Umbilical cord (tissue), 2 donors: ENCODE data around the gene SLC17A9. TPM values are rescaled to one million over a fixed set of nuclear protein-coding genes. Genes with fewer than 3 reads are reported as not detected.

Source experiments
- DNase-seq: peaks from one replicate; pipeline ENCODE4 v3.0.0-alpha.2; 2015; ENCODE audit warnings: low spot score
- total RNA-seq: library from RNA; depleted of rRNA; stranded (reverse); fragments of >200 nt; gene quantifications from one replicate; pipeline ENCODE4 v1.2.3, GENCODE V29; 2014; ENCODE audit warnings: low replicate concordance; ENCODE audit not compliant: insufficient read depth

SLC17A9 gene
- total RNA-seq, 1 donor from 2014 or later: 11.1 TPM

- DNase-seq: no peak
Observed at GRCh38 chr20:63002511-63002910, 50.0 kb downstream of the SLC17A9 start.

- no peak for DNase-seq
Observed at GRCh38 chr20:63003546-63003945, 51.0 kb downstream of the SLC17A9 start.

DNA sequence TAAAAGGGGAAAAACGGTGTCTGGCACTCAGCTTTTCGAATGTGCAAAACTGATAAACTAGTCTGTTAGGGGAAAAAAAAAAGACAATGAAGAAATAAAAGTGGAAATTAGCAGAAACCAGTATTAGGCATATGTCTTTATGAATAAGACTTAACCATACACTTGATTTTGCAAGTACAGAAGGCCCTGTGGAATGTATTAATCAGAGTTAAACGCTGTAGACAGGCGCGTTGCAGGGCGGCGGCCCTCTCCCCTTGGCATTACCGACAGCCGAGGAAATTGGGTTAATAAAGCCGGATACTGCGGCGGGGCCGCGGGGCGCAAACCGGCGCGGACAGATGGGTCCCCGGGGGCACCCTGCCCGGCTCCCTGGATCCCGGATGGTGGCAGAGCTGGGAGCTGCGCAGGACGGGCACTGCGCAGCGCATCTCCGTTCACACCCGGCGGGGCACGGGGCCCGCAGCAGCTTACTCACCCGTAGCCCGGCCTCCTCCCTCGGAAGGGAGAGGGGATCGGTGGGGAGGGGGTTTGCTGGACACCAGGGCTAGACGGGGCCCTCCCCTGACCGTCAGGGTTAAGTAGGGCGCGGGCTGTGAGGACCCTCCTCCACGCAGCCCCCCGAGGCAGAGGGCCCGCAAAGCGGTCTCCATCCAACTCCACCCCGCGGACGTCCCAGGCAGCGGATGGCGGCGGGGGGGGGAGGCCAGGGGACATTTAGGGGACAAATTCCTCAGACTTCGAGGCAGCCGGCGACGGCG lies 52.3 kb downstream of the SLC17A9 start:
- no peak for DNase-seq

- no peak for DNase-seq
Observed at GRCh38 chr20:63005365-63005861, 52.9 kb downstream of the SLC17A9 start.

DNA sequence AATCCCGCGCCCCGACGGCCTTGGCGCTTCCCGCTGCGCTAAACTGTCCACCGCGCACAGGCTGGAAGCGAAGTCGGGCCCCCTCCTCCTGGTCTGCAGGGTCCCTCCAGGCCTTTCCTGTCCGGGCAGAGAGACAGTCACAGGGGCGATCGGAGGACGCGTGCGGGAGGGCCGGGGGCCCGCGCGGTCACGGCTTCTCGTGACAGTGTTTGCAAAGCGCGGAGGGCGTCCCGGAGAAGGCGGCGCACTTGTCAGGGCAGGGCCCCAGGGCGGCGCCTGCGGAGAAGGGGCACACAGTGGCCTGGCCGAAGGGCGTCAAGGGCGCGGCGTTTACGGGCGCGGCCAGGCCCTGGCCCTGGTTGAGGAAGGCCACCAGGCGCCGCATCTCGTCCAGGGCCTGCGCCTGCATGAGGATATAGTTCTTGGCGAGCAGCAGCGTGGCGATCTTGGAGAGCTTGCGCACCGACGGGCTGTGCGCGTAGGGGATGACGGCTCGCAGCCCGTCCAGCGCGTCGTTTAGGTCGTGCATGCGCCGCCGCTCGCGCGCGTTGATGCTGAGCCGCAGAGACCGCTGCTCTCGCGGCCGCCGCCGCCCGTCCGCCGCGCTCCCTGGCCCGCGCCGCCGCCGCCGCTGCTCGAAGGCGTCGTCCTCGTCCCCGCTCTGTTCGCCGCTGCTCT lies 53.5 kb downstream of the SLC17A9 start:
- DNase-seq: no peak

DNA sequence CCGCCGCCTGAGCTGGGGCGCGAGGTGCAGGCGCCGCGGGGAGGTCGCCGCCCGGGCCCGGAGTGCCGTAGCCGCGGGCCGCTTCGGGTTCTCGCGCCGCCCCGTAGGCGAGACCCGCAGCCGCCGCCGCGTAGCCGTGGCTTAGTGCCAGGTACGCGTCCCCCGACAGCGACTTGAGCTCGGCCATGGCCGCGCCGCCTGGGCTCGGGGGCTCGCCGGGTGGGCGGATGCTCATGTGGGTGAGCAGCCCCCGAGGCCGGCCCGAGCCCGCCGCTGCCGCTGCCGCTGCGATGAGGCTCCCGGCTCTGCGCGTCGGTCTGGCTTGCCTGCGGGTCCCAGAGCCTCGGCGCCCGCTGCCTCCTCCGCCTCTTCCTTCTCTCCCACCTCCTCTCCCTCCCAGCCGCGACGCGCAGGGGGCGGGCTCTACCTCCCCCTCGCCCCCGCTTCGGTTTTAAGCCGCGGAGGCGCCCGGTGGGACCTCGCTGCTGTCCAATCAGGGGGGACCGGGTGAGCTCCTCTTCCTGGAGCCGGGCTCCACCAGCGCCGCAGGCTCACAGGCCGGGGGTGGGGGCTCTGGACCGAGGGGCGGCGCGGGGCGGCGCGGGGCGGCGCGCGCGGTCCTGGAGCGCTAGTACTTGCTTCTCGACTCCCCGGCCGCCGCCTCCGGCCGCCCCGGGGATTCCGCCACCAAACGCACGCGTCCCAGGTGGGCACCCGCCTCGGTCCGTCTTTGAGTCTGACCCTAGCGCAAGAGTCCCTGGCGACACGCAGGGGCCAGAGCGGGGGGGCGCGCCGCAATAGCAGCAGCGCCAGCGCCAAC lies 54.2 kb downstream of the SLC17A9 start, which contains the start of gene BHLHE23:
BHLHE23 (minus strand) TSS at position 425 of the 820 bp plus-strand sequence; CDS start at position 235, 190 bp downstream.
- DNase-seq: no peak

GRCh38 chr20:63007360-63007645 lies 54.8 kb downstream of the SLC17A9 start:
- DNase-seq: no peak

DNA sequence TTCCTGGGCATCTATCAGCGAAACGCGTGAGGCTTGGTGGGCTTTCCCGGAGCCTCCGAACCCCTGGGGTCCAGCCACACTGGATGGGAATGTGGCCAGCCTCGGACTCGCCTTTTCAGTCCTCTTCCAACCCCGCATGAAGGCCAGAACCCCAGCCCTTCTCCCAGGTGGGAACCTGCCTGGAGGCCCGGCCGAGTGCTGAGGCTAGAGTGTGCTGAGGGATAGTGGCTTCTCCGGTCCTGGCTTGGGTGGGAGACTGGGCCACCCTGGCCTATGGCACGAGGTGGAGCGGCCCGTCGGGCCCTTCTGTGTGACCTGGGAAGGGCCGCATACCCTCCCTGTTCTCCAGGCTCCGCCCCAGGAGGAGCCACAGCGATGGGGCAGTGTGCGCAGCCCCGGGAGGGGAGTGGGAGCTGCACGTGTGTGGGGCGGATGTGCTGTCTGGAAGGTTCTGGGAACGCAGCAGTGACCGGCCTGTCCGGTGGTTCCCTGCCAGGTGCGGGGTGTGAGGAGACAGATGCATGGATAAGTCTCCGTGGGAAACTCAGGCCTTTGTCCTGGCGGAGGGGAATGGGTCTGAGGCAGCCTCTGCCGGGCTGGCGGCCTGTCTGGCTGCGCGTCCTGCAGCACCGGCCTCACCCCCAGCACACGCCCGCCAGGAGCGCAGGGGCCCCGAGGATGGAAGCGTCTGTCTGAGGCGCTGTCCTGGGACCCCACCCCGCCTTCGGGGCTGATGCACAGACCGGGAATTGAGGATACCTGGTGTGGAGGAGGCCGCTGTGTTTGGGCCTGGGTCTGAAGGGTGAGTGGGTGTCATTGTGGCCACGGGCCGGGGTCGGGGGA lies 55.4 kb downstream of the SLC17A9 start:
- no peak for DNase-seq

- DNase-seq: no peak
Observed at GRCh38 chr20:63008541-63009044, 56.1 kb downstream of the SLC17A9 start.

DNA sequence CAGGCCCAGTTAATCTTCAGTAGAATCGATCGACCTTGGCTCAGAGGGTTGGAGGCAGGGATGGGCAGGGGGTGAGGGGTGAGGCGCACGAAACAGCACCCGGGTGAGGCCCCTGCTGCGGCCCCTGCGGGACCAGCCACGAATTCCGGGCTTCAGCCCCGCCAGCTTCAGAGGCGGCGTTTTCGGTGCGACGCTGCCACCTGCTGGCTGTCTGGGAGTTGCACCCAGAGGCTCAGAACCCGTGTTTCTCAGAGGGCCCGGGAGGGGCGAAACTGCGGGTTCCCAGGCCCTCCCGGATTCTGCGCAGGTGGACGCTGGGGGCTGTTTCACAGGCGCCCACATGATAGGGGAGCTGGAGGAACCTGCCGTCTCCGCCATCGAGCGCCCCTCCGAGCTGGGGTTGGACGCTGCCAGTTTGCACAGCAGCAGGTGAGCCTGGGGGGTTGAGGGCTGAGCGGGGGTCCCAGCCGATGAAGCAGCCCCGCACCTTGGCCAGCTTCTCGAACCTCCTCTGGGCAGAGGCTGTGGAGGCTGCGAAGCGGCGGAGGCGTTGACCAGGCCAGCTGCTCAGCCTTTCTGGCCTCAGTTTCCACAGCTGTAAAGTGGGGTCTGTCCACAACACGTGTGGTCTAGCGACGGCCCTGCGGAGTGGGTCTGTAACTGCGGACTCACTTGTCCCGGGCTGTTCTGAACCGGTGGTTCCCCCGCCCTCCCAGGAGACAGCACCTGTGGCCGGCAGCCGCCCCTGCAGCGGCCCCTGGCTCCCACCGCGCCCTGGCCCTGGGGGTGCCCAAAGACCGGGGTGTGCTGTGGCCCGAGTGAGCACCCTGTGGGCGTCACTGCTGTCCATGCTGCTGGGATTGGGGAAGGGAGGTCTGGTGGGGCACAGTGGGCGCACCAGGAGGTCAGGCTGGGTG lies 56.8 kb downstream of the SLC17A9 start:
- DNase-seq: peak; percentile 57

DNA sequence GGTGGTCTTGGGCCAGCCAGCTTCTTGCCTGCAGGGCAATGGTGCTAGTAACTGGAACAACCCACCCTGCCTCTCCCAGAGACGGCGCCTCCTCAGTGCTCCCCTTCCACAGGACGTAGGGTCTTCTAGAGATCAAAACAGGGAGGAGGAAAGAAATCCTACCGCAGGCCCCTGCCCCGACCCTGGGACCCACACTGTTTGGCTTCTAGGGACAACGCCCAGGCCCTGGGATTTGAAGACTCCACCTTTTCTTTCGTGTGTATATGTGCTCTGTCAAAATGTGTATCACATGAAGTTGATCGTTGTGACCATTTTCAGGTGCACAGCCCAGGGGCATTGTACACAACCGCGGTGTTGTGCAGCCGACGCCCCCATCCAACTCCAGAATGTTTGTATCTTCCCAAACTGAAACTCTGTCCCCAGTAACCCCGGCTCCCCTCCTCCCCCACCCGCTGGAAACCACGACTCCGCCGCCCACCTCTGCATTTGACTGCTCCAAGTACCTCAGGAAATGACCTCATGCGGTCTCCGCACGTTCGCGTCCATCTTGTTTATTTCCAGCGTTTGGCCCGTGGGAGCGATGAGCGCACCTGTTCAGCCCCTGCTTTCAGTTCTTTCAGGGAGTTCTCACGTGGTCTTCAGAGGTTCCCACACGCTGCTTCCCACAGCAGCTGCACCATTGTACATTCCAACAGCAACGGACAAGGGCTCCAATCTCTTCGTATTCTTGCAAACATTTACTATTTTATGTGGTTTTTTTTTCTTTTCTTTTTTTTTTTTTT lies 57.7 kb downstream of the SLC17A9 start:
- no peak for DNase-seq

- no peak for DNase-seq
Observed at GRCh38 chr20:63011798-63012197, 59.3 kb downstream of the SLC17A9 start.

- DNase-seq: no peak
Observed at GRCh38 chr20:63013207-63013606, 60.7 kb downstream of the SLC17A9 start.

GRCh38 chr20:63014287-63014686 lies 61.8 kb downstream of the SLC17A9 start:
- no peak for DNase-seq

DNA sequence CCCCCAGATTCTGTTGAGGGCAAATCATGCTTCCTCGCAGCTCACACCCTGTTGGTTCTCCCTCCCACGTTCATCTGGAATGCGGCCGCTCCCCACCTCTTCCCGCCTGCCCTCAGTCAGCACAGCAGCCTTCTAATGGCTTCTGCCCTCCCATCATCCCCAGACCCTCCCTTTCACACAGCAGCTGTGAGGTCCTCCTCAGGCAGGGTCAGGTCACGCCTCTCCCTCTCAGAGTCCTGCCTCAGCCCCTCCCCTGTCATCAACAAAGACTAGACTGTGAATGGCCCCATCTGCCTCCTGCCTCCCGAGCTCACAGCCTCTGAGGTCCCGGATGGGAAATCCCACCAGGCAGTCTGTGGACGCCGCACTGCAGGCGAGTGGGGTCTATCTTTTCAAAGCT lies 62.2 kb downstream of the SLC17A9 start:
- peak; percentile 5 for DNase-seq

DNA sequence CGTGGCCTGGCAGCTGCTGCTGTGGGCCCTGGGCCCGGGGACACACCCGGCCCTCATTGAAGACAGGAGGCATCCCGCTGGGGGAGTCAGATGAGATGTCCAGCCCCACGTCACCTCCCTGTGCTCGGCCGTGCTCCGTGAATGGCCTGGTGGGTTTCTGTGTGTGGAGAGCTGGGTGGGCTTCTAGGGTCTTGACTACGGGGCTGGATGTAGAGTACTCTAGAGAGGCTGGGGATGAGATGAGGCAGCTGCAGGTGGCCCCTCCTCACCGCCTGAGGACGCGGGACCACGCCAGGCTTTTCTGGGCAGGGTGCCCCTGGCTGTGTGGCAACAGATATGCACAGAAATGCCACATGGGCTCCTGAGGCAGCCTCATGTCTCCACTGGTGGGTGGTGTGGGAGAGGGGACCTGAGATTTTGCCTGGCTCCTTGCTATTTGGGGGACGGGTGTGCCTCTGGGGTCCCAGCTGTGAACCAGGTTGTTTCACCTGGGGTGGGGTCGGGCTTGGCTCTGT lies 62.7 kb downstream of the SLC17A9 start:
- DNase-seq: no peak

DNA sequence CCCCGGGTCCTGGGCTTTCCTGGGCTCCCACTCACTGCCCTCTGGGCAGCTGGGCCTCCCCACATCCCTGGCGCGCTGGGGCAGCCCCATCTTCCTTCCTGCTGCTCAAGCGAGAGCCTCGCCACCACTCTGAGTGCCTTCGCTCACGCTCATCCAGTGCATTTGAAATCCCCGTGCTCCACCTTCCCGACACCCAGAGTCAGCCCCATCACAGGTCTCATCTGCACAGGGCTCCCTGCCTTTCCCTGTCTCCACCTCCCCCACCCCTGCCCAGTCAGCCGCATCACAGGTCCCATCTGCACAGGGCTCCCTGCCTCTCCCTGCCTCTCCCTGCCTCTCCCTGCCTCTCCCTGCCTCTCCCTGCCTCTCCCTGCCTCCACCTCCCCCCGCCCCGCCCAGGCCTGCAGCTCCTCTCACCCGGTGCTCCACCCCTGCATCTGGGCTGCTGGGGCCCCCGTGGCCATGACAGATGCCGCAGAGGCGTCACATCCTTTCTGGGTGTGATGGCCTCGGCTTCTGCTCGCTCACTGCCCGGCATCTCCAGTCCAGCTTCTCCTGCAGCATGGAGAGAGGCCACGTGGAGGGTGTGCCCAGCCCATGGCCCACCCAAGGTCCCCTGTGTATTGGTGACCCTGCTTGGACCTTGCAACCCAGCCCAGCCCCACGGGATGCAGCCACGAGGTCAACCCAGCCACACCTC lies 63.3 kb downstream of the SLC17A9 start:
- DNase-seq: no peak

GRCh38 chr20:63016514-63017075 lies 64.1 kb downstream of the SLC17A9 start:
- no peak for DNase-seq
